Neural cell (in vitro differentiated cells): ENCODE measurements around the gene FCN1.

Source experiments
- EP300 ChIP-seq: fragments of 450-650 bp; conservative IDR thresholded peaks from 2 replicates; pipeline ENCODE4 v1.6.1; 2014; ENCODE audit warnings: antibody characterized with exemption, mild to moderate bottlenecking, moderate library complexity; ENCODE audit not compliant: poor library complexity, severe bottlenecking
- EZH2 ChIP-seq: fragments of 200-600, 300-800 bp; shearing (Covaris generic), sonication (generic); IDR thresholded peaks from 2 replicates; pipeline ENCODE4 v1.6.1; 2014; ENCODE audit warnings: antibody characterized with exemption, low read length, borderline replicate concordance, mild to moderate bottlenecking; ENCODE audit not compliant: insufficient read depth, poor library complexity, severe bottlenecking
- MXI1 ChIP-seq: fragments of 450-650 bp; conservative IDR thresholded peaks from 2 replicates; pipeline ENCODE4 v1.6.1; 2014; ENCODE audit warnings: antibody characterized with exemption, mild to moderate bottlenecking; ENCODE audit not compliant: poor library complexity, severe bottlenecking
- POLR2AphosphoS5 ChIP-seq: IDR thresholded peaks from 2 replicates; pipeline ENCODE4 v1.6.1; 2012
- SMC3 ChIP-seq: fragments of 450-650 bp; conservative IDR thresholded peaks from 2 replicates; pipeline ENCODE4 v1.6.1; 2014; ENCODE audit warnings: antibody characterized with exemption, mild to moderate bottlenecking, moderate library complexity; ENCODE audit not compliant: poor library complexity
- TAF1 ChIP-seq: IDR thresholded peaks from 2 replicates; pipeline ENCODE4 v1.6.1; 2012; ENCODE audit warnings: low read depth
- TF ChIP-seq, protein P1 (sequence below): fragments of 450-650 bp; IDR thresholded peaks from 2 replicates; pipeline ENCODE4 v1.5.1; 2014; ENCODE audit warnings: antibody characterized with exemption, mild to moderate bottlenecking, moderate library complexity; ENCODE audit not compliant: poor library complexity, severe bottlenecking
- TF ChIP-seq, protein P2 (sequence below): IDR thresholded peaks from 2 replicates; pipeline ENCODE4 v1.6.1; 2012; ENCODE audit warnings: borderline replicate concordance

GRCh38 chr9:134891713-134892112 is 26.0 kb downstream of the FCN1 start:
- TF ChIP-seq POLR2AphosphoS5 (no peak), EZH2 (no peak), EP300 (no peak), TAF1 (no peak), SMC3 (no peak), MXI1 (no peak)
- TF ChIP-seq, protein P1, sequence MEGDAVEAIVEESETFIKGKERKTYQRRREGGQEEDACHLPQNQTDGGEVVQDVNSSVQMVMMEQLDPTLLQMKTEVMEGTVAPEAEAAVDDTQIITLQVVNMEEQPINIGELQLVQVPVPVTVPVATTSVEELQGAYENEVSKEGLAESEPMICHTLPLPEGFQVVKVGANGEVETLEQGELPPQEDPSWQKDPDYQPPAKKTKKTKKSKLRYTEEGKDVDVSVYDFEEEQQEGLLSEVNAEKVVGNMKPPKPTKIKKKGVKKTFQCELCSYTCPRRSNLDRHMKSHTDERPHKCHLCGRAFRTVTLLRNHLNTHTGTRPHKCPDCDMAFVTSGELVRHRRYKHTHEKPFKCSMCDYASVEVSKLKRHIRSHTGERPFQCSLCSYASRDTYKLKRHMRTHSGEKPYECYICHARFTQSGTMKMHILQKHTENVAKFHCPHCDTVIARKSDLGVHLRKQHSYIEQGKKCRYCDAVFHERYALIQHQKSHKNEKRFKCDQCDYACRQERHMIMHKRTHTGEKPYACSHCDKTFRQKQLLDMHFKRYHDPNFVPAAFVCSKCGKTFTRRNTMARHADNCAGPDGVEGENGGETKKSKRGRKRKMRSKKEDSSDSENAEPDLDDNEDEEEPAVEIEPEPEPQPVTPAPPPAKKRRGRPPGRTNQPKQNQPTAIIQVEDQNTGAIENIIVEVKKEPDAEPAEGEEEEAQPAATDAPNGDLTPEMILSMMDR: no peak
- TF ChIP-seq, protein P2, sequence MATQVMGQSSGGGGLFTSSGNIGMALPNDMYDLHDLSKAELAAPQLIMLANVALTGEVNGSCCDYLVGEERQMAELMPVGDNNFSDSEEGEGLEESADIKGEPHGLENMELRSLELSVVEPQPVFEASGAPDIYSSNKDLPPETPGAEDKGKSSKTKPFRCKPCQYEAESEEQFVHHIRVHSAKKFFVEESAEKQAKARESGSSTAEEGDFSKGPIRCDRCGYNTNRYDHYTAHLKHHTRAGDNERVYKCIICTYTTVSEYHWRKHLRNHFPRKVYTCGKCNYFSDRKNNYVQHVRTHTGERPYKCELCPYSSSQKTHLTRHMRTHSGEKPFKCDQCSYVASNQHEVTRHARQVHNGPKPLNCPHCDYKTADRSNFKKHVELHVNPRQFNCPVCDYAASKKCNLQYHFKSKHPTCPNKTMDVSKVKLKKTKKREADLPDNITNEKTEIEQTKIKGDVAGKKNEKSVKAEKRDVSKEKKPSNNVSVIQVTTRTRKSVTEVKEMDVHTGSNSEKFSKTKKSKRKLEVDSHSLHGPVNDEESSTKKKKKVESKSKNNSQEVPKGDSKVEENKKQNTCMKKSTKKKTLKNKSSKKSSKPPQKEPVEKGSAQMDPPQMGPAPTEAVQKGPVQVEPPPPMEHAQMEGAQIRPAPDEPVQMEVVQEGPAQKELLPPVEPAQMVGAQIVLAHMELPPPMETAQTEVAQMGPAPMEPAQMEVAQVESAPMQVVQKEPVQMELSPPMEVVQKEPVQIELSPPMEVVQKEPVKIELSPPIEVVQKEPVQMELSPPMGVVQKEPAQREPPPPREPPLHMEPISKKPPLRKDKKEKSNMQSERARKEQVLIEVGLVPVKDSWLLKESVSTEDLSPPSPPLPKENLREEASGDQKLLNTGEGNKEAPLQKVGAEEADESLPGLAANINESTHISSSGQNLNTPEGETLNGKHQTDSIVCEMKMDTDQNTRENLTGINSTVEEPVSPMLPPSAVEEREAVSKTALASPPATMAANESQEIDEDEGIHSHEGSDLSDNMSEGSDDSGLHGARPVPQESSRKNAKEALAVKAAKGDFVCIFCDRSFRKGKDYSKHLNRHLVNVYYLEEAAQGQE: no peak
